CD4-positive, alpha-beta T cell treated with Interleukin-12 subunit alpha and Interleukin-12 subunit beta, for 1 hour (primary cell): ENCODE measurements around the gene EFCAB6.

Source experiments
- DNase-seq: peaks from one replicate; pipeline ENCODE4 v3.0.0-alpha.2; 2020

Gene EFCAB6

DNA sequence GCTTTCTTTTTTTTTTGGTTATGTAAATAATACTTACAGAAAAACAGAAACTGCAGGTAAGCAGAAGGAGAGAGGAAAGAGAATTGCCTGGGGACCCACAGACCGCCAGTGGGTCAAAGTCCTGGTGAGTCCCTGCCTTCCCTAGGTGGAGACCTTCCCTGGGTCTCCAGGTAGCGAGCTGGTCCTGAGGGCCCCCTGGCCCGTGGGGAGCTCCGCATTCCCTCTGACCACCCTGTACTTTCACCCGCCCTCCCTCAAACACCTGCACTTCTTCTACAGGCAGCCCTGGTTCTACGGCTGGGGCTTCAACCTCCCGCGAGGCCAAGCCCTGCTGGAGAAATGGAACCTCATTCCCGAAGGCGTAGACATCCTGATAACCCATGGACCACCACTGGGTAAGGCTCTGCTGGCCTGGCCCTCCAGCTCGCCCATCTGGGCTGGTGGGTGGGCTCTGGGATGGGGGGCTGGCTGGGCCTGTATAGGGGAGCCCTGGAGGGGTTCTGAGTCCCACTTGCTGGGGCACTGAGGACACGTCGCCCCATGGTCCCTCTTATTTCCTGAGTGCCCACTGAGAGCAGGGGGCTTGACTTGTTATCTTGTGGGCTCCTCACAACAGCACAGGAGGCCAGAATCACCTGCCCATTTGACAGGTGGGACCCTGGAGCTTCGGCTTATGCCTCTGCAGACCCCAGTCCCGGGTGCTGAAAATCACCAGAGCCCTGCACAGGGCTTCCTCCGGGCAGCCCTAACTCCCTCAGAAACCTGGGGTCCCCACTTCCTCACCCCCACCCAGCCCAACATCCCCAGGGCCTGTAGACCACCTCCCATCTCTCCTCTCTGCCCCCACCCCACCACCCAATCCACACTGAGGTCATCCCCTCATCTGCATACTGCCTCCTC is 313.9 kb downstream of the EFCAB6 start:
- DNase-seq, result no peak

DNA sequence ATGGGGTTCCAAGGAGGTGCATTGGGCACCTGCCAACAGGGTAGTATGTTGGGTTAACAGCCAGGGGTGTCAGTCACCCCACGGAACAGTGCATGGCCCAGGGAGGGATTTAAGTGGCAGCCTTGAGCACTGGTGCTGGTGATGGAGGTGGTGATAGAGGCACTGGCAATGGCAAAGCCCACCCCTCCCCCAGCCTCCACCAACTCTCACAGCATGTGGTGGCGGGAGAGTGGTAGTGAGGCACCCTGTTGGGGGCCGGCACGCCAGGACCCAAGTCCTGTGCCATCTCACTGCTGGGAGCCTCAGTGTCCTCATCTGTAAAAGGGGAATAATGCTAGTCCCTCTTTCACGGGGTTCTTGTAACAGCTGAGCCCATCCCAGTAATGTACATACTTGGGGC is 318.8 kb downstream of the EFCAB6 start:
- DNase-seq, result no peak

DNA sequence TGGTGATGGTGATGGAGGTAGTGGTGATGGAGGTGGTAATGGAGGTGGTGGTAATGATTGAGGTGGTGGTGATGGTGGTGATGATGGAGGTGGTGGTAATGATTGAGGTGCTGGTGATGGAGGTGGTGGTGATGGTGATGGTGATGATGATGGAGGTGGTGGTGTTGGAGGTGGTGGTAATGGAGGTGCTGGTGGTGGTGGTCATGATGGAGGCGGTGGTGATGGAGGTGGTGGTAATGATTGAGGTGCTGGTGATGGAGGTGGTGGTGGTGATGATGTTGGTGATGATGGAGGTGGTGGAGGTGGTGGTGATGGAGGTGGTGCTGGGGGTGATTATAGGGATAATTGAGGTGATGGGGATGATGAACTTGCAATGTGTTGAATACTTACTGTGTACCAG is 320.4 kb downstream of the EFCAB6 start:
- DNase-seq, result no peak

DNA sequence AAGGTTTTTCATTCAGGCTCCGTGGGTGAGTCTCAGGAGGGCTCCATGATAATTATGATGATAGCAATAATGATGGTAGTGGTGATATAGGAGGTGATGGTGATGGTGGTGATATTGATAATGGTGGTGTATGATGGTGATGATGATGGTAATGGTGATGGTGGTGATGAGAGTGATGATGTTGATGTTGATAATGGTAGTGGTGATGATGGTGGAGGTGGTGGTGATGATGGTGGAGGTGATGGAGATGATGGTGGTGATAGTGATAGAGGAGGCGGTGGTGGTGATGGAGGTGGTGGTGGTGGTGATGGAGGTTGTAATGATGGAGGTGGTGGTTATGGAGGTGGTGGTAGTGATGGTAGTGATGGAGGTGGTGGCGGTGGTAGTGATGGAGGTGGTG is 320.9 kb downstream of the EFCAB6 start:
- DNase-seq, result no peak

DNA sequence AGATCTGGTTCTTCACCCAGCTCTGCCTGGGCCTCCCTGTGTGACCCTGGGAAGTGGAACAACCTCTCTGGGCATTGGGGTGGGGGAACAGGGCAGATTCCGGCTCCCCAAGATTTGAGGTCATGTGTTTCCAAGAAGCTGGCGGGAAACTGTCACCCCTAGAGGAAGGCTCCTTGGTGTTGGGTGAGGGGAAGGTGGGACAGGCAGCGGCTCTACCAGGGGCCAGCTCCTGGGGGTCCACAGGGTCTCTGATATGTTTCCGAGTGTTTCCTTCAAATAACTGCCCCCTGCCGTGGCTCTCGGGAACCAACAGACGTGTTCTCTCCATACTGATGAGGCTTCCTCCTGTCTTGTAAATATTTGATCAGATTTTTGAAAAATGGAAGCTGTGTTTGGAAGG is 321.8 kb downstream of the EFCAB6 start:
- no peak for DNase-seq

DNA sequence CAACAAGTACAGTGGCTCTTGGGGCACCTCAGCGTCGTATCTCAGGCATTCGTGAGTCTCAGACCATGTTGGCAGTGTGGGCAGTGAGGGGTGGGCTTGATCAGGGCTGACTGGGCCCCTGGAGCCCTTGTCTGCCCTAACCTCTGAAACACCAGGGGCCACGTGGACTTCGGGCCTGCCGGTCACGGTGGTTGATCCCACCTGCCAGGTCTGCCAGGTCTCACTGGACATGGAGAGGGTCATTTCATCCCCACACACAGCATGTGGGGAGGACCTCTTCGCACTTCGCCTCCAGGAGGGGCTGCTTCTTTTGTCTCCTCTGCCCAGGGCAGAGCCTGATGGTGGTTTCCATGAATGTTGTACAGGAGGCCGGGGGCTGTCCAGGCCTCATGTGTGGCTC is 323.2 kb downstream of the EFCAB6 start:
- DNase-seq, result no peak

DNA sequence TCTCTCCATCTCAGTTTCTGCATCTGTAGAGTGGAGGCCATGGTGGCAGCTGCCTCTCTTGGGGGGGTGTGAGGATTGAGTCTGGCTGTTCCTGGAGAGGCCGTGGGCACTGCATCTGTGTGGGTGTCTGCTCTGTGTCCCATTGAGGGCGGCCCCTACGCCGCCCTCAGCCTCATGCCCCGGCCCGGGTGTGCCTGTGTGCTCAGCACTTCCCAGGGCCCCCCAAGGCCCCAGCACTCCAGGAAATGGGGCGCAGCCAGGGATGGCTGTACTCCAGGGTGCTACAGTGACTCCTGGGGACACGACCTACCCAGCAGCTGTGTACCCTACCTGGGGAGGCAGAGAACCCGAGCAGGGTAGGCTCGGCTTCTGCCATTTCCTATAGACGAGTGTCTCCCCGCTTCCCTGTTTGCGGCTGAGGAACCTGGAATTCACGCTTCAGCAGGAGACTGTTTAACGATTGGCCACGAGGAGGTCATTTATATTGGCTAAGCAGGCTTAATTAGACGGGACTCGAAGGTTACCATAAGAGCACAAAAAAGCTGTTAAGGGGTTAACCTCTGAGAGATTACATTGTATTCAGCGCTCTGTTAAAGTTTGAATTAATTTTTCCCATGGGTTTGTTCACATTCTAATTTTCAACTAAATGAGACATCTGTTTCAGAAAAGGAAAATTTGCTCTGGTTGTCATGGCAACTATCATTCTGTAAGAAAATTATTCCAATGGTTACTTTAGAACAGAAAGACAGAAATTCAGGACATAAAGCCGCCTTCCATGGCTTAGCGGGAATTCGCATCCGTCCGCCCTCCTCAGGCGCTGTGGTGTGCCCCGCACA is 323.9 kb downstream of the EFCAB6 start:
- no peak for DNase-seq

DNA sequence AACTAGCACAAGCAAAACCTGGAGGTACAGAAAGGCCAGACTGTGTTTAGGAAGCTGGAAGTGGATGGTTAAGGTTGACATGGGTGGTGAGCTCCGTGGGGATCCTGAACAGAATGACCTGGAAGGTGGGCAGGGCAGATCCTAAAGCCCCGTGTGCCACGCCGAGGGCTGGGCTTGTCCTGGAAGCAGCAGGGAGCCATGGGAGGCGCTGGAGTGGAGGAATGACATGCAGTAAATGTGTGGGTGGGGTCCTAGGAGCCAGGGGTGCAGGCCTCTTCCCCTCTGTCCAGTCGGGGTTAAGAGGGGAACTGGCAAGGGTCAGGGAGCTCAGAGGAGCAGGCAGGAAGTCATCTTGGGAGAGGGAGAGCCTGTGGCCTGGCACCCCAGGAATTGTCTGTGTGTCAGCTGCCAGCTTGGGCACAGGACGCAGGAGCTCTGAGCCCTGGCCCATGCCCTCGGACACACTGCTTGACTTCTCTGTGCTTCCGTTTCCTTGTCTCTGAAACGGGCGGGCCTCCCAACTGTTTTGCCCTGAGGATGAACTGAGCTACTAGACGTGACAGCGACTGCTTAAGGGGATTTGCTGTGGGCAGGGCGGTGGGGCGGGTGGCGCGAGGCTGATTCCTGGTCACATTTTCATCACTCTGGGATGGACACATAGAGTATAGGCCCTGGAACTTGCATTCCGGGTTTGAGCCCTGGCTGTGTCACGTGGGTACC is 324.6 kb downstream of the EFCAB6 start:
- no peak for DNase-seq

DNA sequence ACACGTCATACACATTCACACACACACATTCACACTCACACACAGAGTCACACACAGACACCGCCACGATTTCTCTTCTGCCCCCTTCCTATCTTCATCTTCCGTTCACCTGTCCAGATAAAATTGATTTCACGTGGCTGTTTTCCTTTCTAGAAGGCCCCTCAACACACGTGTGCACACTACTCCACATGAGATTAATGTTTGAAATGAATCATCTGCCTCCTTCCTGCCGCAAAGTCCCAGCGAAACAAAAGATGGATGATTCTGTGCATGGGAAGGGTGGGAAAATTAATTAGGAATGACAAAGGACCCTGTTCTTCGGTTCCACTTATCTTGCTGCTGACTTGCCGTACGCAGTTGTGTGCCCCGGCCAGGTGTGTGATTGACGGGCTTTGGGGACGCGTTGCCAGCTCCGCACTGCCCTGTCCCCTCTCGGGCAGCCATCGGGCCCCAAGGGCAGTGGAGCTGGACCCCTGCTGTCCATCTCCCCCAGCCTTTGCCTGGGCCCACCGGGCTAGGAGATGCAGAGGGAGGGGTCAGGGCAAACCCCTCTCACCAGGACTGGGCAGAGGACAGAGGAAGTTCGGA is 326.5 kb downstream of the EFCAB6 start:
- no peak for DNase-seq

DNA sequence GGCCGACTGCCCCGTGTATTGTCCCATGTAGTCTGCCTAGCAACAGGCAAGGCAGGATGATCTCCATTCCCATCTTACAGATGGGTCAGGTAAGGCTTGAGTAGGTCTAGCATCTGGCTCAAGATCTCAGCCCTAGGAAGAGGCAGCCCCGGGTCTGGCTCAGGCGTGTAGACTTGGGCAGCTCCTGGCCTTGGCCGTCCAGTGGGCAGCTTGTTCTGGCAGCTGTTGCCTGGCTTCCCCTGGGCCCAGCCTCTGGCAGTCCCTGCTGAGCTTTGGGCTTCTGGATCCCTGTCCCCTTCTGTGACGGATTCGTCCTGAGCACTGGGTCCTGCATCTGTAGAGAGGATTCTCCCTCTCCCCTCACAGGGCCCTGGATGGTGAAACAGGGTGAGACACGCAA is 327.9 kb downstream of the EFCAB6 start:
- no peak for DNase-seq

DNA sequence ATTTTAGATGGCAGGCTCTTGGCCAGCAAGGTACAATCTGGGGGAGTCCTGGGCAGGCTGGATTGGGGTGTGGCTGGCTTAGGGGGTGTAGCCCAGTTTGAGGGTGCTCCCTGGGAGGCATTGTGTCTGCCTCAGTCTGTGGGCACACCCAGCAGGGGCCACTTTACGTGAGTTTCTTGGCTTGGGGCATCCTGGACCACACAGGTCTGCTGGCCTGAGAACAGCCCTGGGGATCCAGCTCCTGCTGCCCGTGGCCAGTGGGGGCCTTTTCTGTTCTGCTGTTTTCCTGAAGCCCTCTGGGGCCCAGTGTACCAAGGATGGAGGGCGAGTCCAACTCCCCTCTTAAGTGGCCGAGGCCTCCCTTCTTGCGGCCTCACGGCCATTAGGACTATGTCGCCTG is 328.4 kb downstream of the EFCAB6 start:
- DNase-seq, result no peak

DNA sequence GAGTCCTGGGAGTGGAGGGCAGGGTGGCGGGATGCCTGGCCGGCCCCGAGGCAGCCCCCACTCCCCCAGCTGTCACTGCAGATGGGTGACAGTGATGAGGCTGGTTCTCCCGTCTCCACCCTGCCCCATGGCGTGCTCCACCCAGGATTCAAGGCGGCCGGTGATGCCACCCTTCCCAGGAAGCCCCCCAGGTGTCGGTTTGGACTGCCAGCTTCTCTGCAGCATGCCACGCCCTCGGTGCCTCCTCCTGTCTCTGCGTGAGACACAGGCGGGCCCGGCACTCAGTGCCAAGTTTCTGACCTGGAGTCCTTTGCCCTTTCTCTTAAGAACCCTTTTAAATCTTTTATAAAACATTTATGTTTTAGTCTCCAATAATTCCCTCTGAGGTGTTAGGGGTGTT is 328.8 kb downstream of the EFCAB6 start:
- DNase-seq, result no peak

DNA sequence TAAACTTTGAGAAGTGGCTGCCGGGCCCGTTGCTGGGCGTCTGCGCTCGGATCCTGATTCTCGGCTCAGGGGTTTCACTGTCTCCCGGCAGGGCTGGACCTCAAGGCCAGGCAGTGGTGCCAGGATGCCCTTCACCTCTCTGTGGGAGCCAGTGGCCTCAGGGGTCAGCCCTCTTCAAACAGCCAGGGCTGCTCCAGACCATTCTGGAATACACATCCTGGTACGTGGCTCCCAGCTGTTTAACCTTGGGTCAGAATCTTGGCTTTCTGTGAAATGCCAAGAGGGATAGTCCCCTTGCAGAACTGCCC is 329.8 kb downstream of the EFCAB6 start:
- DNase-seq, result no peak

DNA sequence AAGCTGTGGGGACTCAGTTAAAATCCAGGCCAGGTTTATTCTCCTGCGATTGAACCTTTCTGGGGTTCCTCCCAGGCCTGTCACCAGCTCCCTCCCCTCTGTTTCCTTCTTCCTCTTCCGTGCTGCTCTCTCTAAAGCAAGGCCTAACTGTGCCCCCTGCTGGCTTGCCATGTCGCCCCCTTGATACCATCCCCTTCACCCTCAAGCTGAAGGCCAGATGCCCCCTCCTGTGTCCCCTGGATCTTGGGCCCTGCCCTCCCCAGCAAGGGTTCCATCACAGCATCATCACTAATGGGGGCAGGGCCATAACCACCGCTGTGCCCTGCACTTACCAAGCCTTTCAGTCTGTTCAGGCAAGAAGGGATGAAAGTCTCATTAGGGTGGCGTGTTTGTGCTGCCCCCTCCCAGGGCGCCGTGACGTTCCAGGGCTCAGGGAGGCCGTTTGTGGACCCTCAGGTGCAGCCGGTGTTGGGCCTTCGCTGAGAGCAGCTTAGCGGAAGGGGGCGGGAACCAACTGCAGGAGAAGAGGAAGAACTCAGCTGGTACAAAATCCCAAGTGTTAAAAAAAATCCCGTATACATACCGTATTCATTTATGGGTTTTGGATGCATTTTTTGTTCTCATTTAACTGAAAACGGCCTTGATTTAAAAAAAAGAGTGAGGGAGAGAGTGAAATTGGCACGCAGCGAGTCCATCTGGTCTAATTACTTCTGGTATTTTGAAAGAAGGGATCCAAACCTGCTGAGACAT is 330.4 kb downstream of the EFCAB6 start:
- peak; percentile 12 for DNase-seq

DNA sequence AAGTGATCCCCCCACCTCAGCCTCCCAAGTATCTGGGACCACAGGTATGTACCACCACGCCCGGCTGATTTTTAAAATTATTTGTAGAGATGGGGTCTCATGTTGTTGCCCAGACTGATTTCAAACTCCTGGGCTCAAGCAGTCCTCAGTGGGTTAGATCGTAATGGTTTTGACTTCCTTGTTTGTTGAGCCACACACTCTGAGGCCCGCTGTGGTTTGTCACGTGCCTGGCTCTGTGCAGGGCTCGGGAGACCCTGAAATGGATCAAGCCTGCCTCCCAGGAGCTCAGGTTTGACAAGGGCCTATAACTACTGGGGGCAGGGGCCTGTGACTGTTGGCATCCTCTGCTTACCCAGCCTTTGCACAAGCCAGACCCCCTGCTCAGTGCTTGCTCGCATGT is 332.1 kb downstream of the EFCAB6 start:
- no peak for DNase-seq

DNA sequence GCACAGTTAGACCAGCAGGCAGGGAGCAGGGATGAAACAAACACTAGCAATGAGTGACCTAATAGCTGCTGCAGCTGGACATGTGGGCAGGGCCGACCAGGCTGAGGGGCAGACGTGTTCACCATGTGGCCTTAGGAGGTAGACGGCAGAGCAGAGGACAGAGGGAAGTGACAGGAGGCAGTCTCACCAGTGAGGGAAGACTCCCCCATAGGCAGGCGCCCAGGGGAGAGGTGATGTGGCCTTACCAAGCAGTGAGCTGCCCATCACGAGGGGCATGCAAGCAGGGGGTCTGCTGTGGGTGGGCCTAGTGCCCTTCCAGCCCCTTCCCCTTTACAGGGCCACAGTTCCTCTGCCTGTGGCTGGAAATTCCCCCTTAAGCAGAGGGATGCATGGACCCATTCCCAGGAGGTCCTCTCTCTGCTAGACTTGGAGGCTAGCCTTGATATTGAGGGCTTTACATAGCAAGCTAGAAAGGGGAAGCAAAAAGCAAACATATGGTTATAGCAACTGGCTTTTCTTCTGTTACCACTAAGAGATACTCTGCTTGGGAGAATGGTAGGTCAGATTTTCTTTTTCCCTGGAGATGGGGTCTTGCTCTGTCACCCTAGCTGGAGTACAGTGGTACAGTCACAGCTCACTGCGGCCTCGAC is 332.7 kb downstream of the EFCAB6 start:
- no peak for DNase-seq
